Calu3 (cell line): Measurements from ENCODE around the gene CDHR4. TPM values are rescaled to one million over a fixed set of nuclear protein-coding genes. Genes with fewer than 3 reads are reported as not detected.
"Not testable (repeated sequence)": the region's sequence is repeated elsewhere in the genome, so short reads cannot be mapped to it uniquely, and the experiment has no call there.

Experiments used
- BruUV-seq: library from RNA; stranded (reverse); fragments of 400-500 nt; replicated peaks from 2 replicates; lab custom pipeline; 2021; lab: Mats Ljungman, UMichigan
- CTCF ChIA-PET: fragments of 300-600 bp; sonication (Branson Sonifier 250); formaldehyde crosslinking; loops from one replicate; lab custom pipeline; 2022; ENCODE audit warnings: antibody characterized with exemption; lab: Charles Lee
- DNase-seq: peaks from one replicate; pipeline ENCODE4 v3.0.0; 2022
- H3K27ac Mint-ChIP-seq: one replicate; pipeline ENCODE4 v1.8.0; 2022; ENCODE audit warnings: mixed read lengths; ENCODE audit not compliant: unreplicated experiment
- H3K27me3 Mint-ChIP-seq: one replicate; pipeline ENCODE4 v1.8.0; 2022; ENCODE audit warnings: mixed read lengths; ENCODE audit not compliant: unreplicated experiment
- H3K36me3 Mint-ChIP-seq: one replicate; pipeline ENCODE4 v1.8.0; 2022; ENCODE audit warnings: mild to moderate bottlenecking, moderate library complexity, mixed read lengths; ENCODE audit not compliant: insufficient read depth, unreplicated experiment
- H3K4me1 Mint-ChIP-seq: one replicate; pipeline ENCODE4 v1.8.0; 2022; ENCODE audit warnings: mild to moderate bottlenecking, low read depth, mixed read lengths; ENCODE audit not compliant: unreplicated experiment
- H3K4me3 Mint-ChIP-seq: one replicate; pipeline ENCODE4 v1.8.0; 2022; ENCODE audit warnings: mild to moderate bottlenecking, low read depth, moderate library complexity, mixed read lengths; ENCODE audit not compliant: unreplicated experiment
- H3K9me3 Mint-ChIP-seq: one replicate; pipeline ENCODE4 v1.8.0; 2022; ENCODE audit warnings: low read depth, mixed read lengths; ENCODE audit not compliant: unreplicated experiment
- CTCF ChIP-seq: fragments of 200-600 bp; IDR thresholded peaks from one replicate; pipeline ENCODE4 v1.8.0; 2022; ENCODE audit warnings: antibody characterized with exemption; ENCODE audit not compliant: unreplicated experiment
- intact Hi-C: fragments of 100-400 bp; cut with micrococcal nuclease; formaldehyde crosslinking; loops from one replicate; pipeline ENCODE4 v1.10.0; 2022; ENCODE audit not compliant: unreplicated experiment
- total RNA-seq: library from RNA; stranded (reverse); gene quantifications from 2 replicates; pipeline ENCODE4 v1.2.3, GENCODE V29; 2022

Gene CDHR4
- total RNA-seq, 1 experiment from 2014 or later, result not detected

GRCh38 chr3:49831341-49831740, 31.7 kb upstream of the CDHR4 start:
- DNase-seq, result no peak
- H3K9me3 Mint-ChIP-seq, result no peaks in the 10 kb centered on the region
- BruUV-seq, result no TSS peak
- no peak overlapping the region for H3K4me3 Mint-ChIP-seq
- no peaks in the 10 kb centered on the region for H3K4me1 Mint-ChIP-seq
- no peak overlapping the region for H3K27ac Mint-ChIP-seq
- intact Hi-C loops, result no loop called here
- CTCF ChIA-PET, result interaction anchor here (1.2 kb wide), 1 partner anchor 18 kb away, joined by 3 read pairs; the partner anchor contains the start of gene UBA7
- no peaks in the 10 kb centered on the region for H3K36me3 Mint-ChIP-seq
- H3K27me3 Mint-ChIP-seq, result no peaks in the 10 kb centered on the region
- TF ChIP-seq CTCF, result no peak

GRCh38 chr3:49826016-49826415, 26.3 kb upstream of the CDHR4 start:
- CTCF ChIA-PET, result interaction anchor here (0.7 to 1.1 kb wide), 2 partner anchors 23 to 143 kb away, joined by 4 read pairs; partner anchors contain the start of gene INKA1
- no peak overlapping the region for H3K27ac Mint-ChIP-seq
- intact Hi-C loops, result no loop called here
- H3K27me3 Mint-ChIP-seq, result no peaks in the 10 kb centered on the region
- no TSS peak for BruUV-seq
- no peaks in the 10 kb centered on the region for H3K36me3 Mint-ChIP-seq
- H3K4me1 Mint-ChIP-seq, result no peaks in the 10 kb centered on the region
- DNase-seq, result no peak
- TF ChIP-seq CTCF, result no peak
- no peak overlapping the region for H3K4me3 Mint-ChIP-seq
- no peaks in the 10 kb centered on the region for H3K9me3 Mint-ChIP-seq

- CTCF ChIA-PET, BruUV-seq, H3K4me1 Mint-ChIP-seq, H3K36me3 Mint-ChIP-seq, intact Hi-C loops, DNase-seq, H3K27me3 Mint-ChIP-seq, H3K9me3 Mint-ChIP-seq, H3K27ac Mint-ChIP-seq, H3K4me3 Mint-ChIP-seq: not testable (repeated sequence)
These were observed 23.5 kb upstream of the CDHR4 start for GRCh38 chr3:49823131-49823530.

GRCh38 chr3:49813497-49814174, 14.0 kb upstream of the CDHR4 start, which contains the start of gene UBA7:
UBA7 (minus strand) TSS chr3:49813953; CDS start chr3:49813787, 166 bp downstream.
- no peaks in the 10 kb centered on the region for H3K36me3 Mint-ChIP-seq
- peak within 1 kb of the TSS; percentile 28 for H3K4me3 Mint-ChIP-seq
- no peaks in the 10 kb centered on the region for H3K4me1 Mint-ChIP-seq
- no peak within 1 kb of the TSS for H3K27ac Mint-ChIP-seq
- CTCF ChIA-PET, result interaction anchor here (0.5 to 1.2 kb wide), 6 partner anchors 11 to 132 kb away, joined by 3 to 7 read pairs (median 4); partner anchors contain the start of gene INKA1
- no peaks in the 10 kb centered on the region for H3K27me3 Mint-ChIP-seq
- TF ChIP-seq CTCF, result no peak
- BruUV-seq, result no TSS peak
- DNase-seq, result peak; percentile 44
- H3K9me3 Mint-ChIP-seq, result no peaks in the 10 kb centered on the region
- intact Hi-C loops, result no loop called here
